HCEC 1CT (cell line): ENCODE data around the gene LMTK2.

Experiments used
- DNase-seq: peaks from one replicate; pipeline ENCODE4 v3.0.0-alpha.2; 2017

LMTK2 gene

DNA sequence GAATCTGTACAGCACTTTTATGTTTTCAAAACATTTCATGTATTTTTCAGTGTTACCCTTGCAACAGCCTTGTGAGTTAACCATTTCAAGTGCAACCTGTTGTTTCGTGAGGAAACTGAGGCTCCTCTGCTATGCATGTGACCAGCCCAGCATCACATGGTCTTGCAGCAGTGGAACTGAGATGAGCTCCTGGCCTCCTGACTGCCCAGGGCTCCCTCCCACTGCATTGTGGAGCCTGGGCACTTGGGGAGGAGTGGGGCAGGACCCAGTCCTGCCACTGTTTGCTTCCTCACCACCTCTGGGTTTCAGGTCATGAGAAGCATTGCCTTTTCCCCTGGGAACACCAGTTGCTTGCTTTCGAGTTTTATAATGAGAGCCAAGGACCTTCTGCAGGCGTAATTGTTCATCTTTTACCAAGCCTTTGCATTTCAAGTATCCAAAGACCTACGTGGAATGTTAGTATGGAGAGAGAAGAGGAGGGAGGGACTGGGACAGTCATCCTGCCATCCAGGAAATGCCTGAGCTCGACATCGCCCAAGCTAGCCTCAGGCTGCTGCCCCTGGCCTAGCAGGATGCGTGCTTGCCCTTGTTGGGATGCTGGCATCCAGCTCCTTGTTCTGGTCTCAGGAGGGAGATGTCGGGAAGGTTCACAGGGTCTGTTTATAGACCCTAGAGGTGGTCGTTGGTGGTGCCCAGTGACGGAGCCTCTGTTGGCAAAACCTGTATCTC, 72.3 kb downstream of the LMTK2 start:
- DNase-seq, result no peak

DNA sequence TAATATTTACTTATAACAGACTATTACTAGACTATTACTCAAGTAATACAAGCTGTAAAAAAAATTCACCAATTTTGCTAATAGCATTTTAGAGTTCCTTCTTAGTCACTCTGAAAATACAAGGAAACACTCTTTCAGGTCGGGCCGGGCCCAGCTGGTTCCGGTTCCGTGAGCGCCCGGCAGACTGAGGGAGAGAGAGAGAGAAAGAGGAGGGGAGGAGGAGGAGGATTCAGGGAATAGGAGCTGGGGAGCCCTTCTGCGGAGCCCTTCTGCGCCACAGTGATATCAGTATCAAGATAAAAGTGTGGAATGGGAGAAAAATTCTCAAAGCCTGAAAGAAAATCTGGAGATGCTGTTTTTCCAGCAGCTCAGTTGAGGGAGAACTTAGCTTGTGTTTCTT, 74.1 kb downstream of the LMTK2 start:
- no peak for DNase-seq

DNA sequence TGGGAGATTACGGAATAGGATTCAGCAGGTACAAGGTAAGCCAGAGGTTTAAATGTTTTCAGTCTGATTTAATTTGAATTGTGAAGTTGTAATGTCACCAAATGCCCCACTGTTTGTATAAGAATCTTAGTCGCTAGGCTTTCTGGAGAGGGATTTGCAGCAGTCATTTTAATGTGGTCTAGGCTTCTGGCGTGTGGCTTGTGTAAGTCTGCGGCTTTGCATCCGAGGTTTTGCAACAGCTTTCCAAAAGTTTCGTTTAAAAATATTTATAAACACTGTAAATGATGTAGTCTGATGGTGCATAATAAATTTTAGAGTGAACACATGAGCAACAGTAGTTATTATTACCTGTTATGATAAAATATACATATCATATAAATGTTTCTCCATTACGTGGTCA, 78.4 kb downstream of the LMTK2 start:
- DNase-seq, result no peak

DNA sequence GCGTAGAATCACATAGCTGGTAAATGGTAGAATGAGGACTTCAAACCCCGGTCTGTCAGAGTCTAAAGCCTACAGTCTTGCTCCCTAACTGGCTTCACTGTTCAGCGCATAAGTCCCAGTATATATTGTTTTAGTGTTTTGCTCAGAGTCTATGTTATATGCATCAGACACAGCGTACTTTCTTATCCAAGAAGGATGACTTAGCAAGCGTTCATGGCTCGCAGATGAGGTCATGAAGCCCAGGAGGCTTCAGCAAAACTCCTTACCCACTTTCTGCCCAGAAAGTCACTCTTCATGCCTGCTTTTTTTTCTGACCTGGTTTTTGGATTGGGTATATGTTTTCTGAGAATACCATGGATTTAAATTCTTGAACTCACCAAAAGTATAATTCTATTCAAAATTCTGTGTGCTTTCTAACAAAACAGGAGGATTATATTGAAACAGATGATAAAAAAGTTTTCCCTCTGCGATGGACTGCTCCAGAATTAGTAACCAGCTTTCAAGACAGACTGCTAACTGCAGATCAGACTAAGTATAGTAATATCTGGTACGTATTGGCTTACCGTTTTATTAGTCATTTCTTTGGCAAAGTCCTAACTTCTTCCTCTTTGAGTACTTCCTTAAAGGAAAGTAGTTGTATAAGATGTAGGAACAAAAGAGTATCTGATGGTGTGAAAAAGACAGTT, 79.9 kb downstream of the LMTK2 start:
- DNase-seq, result peak; percentile 72

DNA sequence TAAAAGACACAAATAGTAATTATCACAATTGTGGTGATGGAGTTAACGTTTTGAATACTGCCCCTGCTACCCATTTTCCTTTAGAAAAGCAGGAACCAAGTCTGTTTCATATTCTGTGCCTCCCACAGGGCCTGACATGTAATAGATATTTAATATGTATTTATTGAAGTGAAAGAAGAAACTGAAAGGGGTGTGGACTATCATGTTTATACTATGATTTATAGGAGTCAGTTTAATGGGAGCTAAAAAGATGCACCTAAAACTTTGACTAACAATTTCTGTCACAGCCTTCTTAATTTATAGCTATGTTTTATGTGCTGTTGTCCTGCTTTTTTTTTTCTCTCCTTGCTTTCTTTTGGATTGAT, 80.5 kb downstream of the LMTK2 start:
- DNase-seq, result no peak

DNA sequence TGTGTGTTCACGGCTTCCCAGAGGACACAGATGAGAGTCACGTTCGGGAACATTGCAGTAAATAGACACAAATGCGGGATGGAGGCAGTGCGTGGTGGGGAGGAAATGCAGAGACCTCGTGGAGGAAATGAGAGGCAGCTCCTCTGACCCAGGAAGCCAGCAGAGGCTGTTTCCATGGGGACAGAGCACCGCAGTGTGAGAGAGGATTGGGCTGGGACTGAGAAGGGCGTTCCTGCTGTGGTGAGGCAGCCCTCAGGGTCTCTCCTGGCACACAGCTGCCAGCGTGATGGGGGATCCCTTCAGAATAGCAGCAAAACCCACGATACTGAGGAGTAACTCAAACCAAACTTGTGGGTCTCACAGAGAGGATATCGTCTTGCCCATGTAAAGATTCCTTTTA, 82.9 kb downstream of the LMTK2 start:
- DNase-seq, result no peak

DNA sequence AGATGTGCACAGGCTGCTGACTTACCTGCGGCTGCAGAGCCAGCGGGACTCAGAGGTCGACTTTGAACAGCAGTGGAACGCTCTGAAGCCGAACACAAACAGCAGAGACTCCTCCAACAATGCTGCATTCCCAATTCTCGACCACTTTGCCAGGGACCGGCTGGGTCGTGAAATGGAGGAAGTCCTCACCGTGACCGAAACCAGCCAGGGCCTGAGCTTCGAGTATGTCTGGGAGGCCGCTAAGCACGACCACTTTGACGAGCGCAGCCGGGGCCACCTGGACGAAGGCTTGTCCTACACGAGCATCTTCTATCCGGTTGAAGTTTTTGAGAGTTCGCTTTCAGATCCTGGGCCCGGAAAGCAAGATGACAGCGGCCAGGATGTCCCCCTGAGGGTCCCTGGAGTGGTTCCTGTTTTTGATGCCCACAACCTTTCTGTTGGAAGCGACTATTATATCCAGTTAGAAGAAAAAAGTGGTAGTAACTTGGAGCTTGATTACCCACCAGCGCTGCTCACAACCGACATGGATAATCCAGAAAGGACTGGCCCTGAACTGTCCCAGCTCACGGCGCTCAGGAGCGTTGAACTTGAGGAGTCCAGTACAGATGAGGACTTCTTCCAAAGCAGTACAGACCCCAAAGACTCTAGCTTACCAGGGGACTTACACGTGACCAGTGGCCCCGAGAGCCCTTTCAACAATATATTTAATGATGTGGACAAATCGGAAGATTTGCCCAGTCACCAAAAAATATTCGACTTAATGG, 85.2 kb downstream of the LMTK2 start:
- no peak for DNase-seq

DNA sequence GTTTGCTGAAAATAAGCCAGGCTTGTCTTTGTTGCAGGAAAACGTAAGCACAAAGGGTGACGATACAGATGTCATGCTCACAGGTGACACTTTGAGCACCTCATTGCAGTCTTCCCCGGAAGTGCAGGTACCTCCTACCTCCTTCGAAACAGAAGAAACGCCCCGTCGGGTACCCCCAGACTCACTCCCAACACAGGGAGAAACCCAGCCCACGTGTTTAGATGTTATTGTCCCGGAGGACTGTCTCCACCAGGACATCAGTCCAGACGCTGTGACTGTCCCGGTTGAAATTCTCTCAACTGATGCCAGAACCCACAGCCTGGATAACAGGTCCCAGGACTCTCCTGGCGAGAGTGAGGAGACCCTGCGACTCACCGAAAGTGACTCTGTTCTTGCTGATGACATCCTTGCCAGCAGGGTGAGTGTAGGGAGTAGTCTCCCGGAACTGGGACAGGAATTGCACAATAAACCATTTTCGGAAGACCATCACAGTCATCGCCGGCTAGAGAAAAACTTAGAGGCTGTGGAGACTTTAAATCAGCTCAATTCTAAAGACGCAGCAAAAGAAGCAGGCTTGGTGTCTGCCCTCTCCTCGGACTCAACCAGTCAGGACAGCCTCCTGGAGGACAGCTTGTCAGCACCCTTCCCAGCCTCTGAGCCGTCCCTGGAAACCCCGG, 86.3 kb downstream of the LMTK2 start:
- DNase-seq, result no peak

DNA sequence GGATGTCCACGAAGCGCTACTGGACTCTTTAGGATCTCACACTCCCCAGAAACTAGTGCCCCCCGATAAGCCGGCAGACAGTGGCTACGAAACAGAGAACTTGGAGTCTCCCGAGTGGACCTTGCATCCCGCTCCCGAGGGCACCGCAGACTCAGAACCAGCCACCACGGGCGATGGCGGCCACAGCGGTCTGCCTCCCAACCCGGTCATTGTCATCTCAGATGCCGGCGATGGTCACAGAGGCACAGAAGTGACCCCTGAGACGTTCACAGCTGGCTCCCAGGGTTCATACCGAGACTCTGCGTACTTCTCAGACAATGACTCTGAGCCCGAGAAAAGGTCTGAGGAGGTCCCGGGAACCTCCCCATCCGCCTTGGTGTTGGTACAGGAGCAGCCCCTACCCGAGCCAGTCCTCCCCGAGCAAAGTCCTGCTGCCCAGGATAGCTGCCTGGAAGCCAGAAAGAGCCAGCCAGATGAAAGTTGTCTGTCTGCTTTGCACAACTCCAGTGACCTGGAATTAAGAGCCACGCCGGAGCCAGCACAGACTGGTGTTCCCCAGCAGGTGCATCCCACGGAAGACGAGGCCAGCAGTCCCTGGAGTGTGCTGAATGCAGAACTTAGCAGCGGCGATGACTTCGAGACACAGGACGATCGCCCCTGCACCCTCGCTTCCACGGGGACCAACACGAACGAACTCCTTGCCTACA, 87.0 kb downstream of the LMTK2 start:
- no peak for DNase-seq

DNA sequence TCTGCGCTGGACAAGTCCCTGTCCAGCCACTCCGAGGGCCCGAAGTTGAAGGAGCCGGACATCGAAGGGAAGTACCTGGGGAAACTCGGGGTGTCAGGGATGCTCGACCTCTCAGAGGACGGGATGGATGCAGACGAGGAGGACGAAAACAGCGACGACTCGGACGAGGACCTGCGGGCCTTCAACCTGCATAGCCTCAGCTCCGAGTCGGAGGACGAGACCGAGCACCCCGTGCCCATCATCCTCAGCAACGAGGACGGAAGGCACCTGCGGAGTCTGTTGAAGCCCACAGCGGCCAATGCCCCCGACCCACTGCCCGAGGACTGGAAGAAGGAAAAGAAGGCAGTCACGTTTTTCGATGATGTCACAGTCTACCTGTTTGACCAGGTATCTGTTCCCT, 87.5 kb downstream of the LMTK2 start:
- DNase-seq, result no peak

DNA sequence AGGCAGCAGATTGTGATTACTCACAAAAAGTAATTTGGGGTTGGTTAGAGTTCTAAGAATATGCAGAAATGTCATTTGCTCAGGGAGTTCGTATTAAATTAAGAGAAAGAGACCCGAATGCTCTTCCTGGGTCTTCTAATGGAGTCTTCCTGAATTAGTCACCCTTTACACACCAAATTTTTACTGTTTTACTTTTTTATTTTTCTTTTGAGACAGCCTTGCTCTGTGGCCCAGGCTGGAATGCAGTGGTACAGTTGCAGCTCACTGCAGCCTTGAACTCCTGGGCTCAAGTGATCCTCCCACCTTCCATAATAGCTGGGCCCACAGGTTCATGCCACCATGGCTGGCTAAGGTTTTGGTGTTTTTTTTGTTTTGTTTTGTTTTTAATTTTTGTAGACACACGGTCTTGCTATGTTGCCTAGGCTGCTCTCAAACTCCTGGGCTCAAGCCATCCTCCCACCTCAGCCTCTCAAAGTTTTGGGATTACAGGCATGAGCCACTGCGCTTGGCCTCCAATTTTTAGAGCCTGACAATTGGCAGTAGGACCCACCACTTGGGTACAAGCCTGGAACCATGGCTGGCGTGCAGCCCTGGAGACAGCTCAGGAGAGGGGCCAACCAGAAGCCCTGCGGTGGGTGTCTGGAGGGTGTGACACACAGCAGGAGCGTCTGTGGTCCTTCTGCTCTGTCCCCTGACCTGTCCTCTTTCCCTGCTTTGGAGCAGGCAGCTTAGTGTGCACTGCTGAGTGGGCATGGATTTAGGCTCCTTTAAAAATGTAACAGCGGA, 88.2 kb downstream of the LMTK2 start:
- no peak for DNase-seq

DNA sequence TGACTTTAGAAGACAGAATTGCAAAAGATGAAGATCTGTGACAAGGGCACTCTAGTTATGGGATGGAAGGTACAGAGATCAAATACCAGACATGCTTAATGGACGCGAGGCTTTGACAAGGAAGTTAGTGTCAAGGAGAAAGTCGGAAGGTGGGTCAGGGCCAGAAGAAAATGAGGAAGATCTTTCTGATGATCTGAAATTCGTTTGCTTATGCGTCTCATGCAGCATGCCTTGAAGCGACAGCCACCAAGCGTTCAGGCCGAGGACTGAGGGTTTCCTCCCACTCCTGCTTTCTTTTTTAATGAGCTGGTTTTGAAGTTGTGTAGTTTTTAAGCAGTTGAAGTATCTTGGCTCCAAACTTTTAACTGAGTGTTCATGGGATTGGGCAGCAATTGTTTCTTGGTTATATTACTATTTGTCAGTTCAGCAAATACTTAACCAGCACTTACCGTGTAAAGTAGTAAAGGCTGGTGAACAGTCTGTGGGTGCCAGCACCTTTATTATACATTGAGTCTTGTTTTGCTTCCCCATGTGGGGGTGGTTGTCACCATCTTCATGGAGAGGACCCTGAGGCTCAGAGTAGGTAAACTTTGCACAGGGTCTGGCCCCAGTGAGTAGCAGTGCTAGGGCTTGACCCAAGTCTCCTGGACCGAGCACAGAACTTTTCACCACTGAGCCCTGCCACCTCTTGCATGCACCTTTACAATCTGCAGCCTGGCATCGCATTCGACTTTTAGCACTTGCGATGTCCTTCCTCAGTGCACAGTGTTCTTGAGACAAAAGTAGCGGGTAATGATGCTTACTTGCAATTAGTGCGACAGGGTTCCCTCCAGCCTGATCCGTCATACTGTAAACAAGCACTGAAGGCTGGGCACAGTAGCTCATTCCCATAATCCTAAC, 90.3 kb downstream of the LMTK2 start:
- DNase-seq, result no peak

DNA sequence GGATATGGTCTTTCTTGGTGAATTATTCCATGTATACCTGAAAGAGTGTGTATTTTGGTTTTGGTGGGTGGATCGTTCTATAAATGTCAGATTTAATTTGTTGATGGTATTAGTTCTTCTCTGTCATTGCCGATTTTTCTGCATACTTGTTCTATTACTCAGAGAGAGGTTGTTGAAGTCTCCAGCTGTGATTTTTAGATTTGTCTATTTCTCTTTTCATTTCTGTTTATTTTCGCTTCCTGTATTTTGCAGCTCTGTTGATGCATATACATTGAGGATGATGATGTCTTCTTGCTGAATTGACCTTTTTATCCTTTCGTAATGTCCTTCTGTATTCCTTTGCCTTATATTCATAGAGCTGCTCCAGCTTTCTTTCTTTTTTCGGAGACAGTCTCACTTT, 92.5 kb downstream of the LMTK2 start:
- peak; percentile 10 for DNase-seq

DNA sequence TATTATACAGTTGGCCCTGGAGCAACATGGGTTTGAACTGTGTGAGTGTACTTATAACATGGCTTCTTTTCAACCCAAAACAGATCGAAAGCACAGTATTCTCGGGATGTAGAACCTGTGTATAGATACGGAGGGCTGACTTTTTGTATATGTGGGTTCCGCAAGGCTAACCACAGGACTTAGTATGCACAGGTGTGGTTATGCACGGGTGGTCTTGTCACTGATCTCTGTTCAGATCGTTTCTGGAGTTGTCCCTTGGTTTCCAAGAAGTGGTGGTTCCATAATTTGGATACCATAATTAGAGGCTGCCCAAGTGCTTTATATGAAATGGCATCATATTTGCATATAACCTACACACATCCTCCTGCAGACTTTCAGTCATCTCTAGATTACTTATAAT, 93.7 kb downstream of the LMTK2 start:
- DNase-seq, result no peak

DNA sequence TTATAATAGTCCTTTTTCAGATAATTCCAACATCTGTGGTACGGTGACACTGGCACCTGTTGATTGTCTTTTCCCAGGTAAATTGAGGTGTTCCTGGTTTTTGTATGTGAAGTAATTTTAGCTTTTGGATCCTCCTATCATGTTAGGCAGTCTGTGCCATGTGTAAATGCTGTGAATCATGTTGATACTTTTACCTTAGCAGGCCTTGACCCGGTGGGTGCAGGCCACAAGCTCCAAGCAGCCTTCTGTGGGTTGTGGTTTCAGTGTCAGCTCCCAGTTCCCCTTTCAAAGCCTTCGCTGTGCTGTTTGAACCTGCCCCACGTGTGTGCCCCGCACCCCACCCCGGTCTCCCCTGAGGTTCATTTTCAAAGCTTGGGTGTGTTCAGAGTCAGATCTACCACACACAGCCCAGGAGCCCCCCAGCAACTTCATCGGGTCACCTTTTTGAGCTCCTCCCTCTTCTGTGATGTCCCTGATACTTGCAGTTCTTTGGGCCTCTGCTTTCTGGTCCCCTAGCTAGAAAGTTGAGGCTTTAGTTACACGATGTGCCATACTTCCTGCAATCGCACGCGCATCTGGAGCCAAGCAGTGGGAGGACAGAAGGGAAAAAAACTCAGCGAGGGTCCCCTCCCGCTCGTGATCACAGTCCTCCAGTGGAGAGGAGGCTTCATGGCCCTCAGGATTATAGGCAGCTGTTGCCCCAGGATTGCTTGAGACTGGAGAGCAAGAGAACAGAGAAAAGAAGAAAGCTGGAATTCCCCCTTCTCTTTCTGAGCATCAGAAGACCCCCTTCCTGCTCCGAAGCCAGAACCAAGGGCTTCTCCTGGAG, 95.9 kb downstream of the LMTK2 start:
- DNase-seq, result no peak

DNA sequence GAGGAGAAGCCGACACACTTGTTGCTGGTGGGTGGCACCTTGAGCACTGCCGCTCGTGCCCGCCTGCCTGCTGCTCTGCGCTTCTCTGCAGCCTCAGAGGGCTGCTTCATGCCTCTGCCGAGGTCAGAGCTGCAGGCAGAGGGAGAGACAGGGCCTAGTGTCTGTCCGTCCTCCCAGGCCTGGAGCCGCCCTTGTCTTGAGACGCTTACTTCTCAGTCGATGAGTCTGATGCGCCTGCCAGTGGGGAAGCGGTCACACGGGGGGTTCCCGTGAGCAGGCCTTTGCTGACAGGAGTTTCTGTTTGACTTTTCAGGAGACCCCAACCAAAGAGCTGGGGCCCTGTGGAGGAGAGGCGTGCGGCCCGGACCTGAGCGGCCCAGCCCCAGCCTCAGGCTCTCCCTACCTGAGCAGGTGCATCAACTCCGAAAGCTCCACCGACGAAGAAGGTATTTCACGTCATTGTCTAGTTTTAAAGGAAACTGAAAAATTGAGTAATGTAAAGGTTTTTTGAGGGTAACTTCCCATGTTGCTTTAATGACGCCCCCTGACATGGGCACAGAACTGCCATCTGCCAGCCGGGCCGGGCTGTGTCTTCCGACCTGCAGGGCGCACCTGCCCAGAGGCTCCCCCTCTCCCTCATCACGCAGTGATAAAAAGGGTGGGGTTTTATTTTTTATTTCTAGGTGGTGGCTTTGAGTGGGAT, 96.8 kb downstream of the LMTK2 start:
- no peak for DNase-seq

DNA sequence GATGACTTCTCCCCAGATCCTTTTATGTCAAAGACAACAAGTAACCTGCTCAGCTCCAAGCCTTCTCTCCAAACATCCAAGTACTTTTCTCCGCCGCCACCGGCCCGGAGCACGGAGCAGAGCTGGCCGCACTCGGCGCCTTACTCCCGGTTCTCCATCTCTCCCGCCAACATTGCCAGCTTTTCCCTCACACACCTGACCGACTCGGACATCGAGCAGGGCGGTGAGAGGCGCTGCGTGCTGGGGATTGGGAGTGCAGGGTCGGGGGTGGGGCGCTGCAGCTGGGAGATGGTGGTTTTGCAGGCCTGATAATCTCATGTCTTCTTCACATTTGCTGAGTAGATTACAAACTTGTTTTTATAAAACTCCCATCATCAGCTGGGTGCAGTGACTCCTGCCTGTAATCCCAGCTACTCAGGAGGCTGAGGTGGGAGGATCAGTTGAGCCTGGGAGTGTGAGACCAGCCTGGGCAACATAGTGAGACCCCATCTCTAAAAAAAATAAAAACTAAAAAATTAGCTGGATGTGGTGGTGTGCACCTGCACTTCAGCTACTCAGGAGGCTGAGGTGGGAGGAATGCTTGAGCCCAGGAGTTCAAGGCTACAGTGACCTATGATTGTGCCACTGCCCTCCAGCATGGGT, 97.4 kb downstream of the LMTK2 start:
- DNase-seq, result no peak

DNA sequence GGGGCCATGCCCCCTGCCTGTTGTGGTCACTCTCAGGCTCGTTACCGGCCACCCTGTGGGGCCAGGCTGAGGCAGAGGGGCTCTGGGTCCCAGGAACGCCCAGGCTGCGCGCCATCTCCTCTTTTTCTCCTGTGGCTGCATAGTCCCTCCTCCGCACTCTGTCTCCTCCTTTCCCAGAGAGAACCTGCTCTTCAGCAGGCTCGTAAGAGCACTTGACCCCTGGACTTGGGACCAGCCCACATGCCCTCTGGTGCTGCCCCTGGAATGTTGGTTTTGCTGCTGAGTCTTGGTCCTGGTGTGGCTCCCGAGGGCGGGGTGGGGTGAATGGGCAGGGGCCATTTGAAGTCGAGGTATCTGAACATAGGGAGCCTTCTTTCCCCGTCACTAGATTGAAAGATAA, 98.0 kb downstream of the LMTK2 start:
- DNase-seq, result no peak
